ENCODE data around the gene BARHL1. TPM values are rescaled to one million over a fixed set of nuclear protein-coding genes. Genes with fewer than 3 reads are reported as not detected.

BARHL1 gene
- total RNA-seq, 1 experiment from 2014 or later = not detected

GRCh38 chr9:132605387-132605786, 23.0 kb downstream of the BARHL1 start (continued):
- TF ChIP-seq ZBTB33 (IDR thresholded peaks at IDR 0.05; ENCODE audit: extremely low read depth, insufficient replicate concordance, low read length) (no peak), FOSL1 (IDR thresholded peaks at IDR 0.05; ENCODE audit: low read depth) (no peak), CTCF (IDR thresholded peaks at IDR 0.05 in 2 of 3, conservative IDR thresholded peaks at IDR 0.05 in 1 of 3; ENCODE audit: borderline replicate concordance in 1 of 3, insufficient read depth in 1 of 3, low read depth in 2 of 3, low read length in 2 of 3) (no peak), EZH2phosphoT487 (IDR thresholded peaks at IDR 0.05; ENCODE audit: borderline replicate concordance) (no peak), ZFX (IDR thresholded peaks at IDR 0.05) (no peak)

GRCh38 chr9:132606066-132606465, 23.7 kb downstream of the BARHL1 start:
- ChIA-PET CTCF (no interaction called here), RAD21 (ENCODE audit: low non-redundant PET in 1 of 2, low total read pairs in 2 of 2, uncharacterized antibody in 2 of 2, unreplicated experiment in 2 of 2) (no interaction called here), POLR2A (no interaction called here)
- no peak for ATAC-seq
- no peak overlapping the region for H3K4me3 ChIP-seq (replicated peaks in 1 of 2; ENCODE audit: low read depth in 1 of 2, low read length in 2 of 2)
- DNase-seq (ENCODE audit: low read depth, low spot score) = no peak
- H4K20me1 ChIP-seq (ENCODE audit: insufficient read depth) = no peaks in the 10 kb centered on the region
- no peak overlapping the region for H3K27ac ChIP-seq (ENCODE audit: low read depth, low read length)
- no peak for TF ChIP-seq SP1 (IDR thresholded peaks at IDR 0.05; ENCODE audit: low read depth)
- no peak overlapping the region for H2AFZ ChIP-seq (ENCODE audit: low read depth, low read length, poor library complexity, severe bottlenecking)
- H3K4me1 ChIP-seq (ENCODE audit: control insufficient read depth in 1 of 2, insufficient read depth in 2 of 2, low read length in 2 of 2) = no peaks in the 10 kb centered on the region
- no peaks in the 10 kb centered on the region for H3K27me3 ChIP-seq (ENCODE audit: insufficient read depth, low read length)
- no peaks in the 10 kb centered on the region for H3K9me2 ChIP-seq (ENCODE audit: insufficient read depth)
- H3K9me3 ChIP-seq (ENCODE audit: control insufficient read depth in 1 of 2, insufficient read depth in 1 of 2, low read depth in 1 of 2, low read length in 2 of 2) = no peaks in the 10 kb centered on the region
- peaks cover 12 to 17% of the 10 kb centered on the region in 2 experiments; a peak in 3 of 4 replicates for H3K36me3 ChIP-seq (ENCODE audit: control insufficient read depth in 1 of 2, insufficient read depth in 2 of 2, low read length in 2 of 2)
- no peak overlapping the region for H3K9ac ChIP-seq (ENCODE audit: low read length)
- H3K79me2 ChIP-seq (ENCODE audit: insufficient read depth, low read length) = no peaks in the 10 kb centered on the region
- intact Hi-C loops (cut with micrococcal nuclease) = no loop called here
- H3K4me2 ChIP-seq (ENCODE audit: low read length) = no peak overlapping the region
- BruUV-seq (replicated peaks) = no TSS peak

Measured in HCT116 (cell line).